ENCODE results near the gene KRT9. TPM values are rescaled to one million over a fixed set of nuclear protein-coding genes. Genes with fewer than 3 reads are reported as not detected.

The KRT9 gene
- total RNA-seq, 6 donors from 2014 or later, result not detected

DNA sequence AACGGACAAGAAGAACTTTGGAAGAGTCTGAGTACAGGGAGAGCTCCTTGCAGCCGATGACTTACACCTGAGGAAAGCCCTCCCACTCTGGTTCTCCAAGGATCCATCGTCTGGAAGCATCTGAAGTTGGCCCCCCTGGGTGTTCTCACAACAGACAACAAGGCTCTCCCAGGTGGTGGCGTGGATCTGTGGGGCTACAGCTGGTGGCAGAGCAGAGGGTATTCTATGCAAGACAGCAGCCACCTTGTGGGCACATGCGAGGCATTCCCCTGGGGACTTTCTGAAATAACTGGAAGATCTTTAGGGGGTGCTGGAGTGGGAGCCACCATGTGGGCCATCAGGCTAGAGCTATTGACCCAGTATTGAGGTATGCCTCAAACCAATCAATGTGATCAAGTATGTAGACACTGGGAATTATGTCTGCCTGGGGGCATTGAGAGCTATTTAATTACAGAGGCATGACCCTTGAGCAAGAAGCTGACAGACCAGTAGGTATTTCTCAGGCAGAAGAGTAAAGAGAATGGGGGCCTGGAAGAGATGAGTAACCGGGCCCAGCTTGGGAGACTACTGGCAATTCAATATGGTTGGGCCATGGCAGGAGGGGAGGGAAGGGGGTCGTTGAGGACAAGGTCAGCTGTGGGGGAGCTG lies 36.8 kb downstream of the KRT9 start:
- Histone ChIP-seq H3K27ac (no peak overlapping the region), H3K9me3 (no peaks in the 10 kb centered on the region), H3K27me3 (no peaks in the 10 kb centered on the region), H3K4me1 (peaks cover 0 to 10% (median 4%) of the 10 kb centered on the region in 4 donors), H3K4me3 (no peak overlapping the region), H3K36me3 (no peaks in the 10 kb centered on the region)
- TF ChIP-seq POLR2AphosphoS5 (IDR thresholded peaks at IDR 0.05) (no peak), POLR2A (IDR thresholded peaks at IDR 0.05) (no peak), EP300 (IDR thresholded peaks at IDR 0.05) (no peak)
- TF ChIP-seq, protein P1, sequence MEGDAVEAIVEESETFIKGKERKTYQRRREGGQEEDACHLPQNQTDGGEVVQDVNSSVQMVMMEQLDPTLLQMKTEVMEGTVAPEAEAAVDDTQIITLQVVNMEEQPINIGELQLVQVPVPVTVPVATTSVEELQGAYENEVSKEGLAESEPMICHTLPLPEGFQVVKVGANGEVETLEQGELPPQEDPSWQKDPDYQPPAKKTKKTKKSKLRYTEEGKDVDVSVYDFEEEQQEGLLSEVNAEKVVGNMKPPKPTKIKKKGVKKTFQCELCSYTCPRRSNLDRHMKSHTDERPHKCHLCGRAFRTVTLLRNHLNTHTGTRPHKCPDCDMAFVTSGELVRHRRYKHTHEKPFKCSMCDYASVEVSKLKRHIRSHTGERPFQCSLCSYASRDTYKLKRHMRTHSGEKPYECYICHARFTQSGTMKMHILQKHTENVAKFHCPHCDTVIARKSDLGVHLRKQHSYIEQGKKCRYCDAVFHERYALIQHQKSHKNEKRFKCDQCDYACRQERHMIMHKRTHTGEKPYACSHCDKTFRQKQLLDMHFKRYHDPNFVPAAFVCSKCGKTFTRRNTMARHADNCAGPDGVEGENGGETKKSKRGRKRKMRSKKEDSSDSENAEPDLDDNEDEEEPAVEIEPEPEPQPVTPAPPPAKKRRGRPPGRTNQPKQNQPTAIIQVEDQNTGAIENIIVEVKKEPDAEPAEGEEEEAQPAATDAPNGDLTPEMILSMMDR (IDR thresholded peaks at IDR 0.05), result no peak
- DNase-seq (no peak), ATAC-seq (ENCODE audit: low FRiP score in 2 of 2) (no peak)
- 62 to 72% methylated on average over 6 to 7 of the region's 7 CpGs for WGBS, 2 donors

DNA sequence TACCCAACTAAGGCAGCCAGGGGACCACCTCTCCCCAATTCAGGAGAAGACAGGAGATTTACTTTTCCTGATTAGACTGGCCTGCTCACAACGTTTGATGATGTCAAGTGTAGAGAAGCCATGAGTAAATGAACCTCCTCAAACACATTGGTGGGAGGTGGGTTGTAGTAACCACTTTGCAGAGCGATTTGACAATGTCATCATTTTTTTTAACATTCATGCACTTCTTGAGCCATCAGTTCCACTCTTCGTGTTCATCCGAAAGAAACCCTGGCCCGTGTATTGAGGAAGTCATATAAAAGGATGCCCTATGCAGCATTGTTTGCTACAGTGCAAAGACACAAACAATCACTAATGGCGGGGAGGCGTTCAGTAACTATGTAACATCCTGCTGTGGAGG lies 38.2 kb downstream of the KRT9 start:
- TF ChIP-seq POLR2A (IDR thresholded peaks at IDR 0.05), result no peak
- H3K36me3 ChIP-seq, result no peaks in the 10 kb centered on the region
- H3K4me3 ChIP-seq, result no peak overlapping the region
- H3K9me3 ChIP-seq, result no peaks in the 10 kb centered on the region
- ATAC-seq (ENCODE audit: low FRiP score in 2 of 2) (no peak), DNase-seq (no peak)
- no peak overlapping the region for H3K27ac ChIP-seq
- H3K27me3 ChIP-seq, result no peaks in the 10 kb centered on the region
- H3K4me1 ChIP-seq, result peaks cover 0 to 23% (median 11%) of the 10 kb centered on the region in 4 donors
- WGBS, 2 donors, result 81 to 83% methylated on average over 6 to 7 of the region's 7 CpGs

GRCh38 chr17:41532947-41533570 lies 38.8 kb downstream of the KRT9 start:
- TF ChIP-seq POLR2A (IDR thresholded peaks at IDR 0.05) (no peak), POLR2AphosphoS5 (IDR thresholded peaks at IDR 0.05) (peak in 1 of 2 donors; percentile 44)
- Histone ChIP-seq H3K4me1 (peaks cover 3 to 25% (median 14%) of the 10 kb centered on the region in 4 donors), H3K4me3 (no peak overlapping the region), H3K27me3 (peaks cover 0 to 5% (median 3%) of the 10 kb centered on the region in 4 donors), H3K27ac (peak overlapping the region in 3 of 4 donors; percentile 4 to 72 (median 34)), H3K9me3 (no peaks in the 10 kb centered on the region), H3K36me3 (no peaks in the 10 kb centered on the region)
- WGBS, 2 donors, result 51 to 64% methylated on average over 9 of the region's 9 CpGs
- DNase-seq (peak in 1 of 2 donors; percentile 90), ATAC-seq (ENCODE audit: low FRiP score in 2 of 2) (no peak)

DNA sequence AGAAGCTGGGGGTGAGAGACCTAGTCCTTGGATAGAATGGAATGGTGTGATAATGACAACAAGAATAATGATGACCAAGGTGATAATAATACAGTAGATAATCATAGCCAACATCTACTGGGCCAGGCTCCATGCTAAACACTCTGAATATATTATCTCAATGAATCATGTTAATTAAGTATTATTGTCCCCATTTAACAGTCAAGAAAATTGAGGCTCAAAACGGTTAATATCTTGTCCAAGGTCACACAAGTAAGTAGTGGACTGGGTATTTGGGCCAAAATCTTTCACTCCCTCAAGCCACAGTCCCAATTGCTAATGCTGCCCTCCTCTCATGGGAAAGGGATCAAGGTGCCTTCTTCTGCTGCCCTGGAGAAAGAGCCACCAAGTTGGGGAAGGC lies 39.9 kb downstream of the KRT9 start:
- TF ChIP-seq POLR2AphosphoS5 (IDR thresholded peaks at IDR 0.05), result no peak
- DNase-seq (no peak), ATAC-seq (ENCODE audit: low FRiP score in 2 of 2) (no peak)
- peaks cover 10 to 35% (median 20%) of the 10 kb centered on the region in 4 donors for H3K4me1 ChIP-seq
- H3K27me3 ChIP-seq, result peaks cover 0 to 14% (median 11%) of the 10 kb centered on the region in 4 donors
- no peak overlapping the region for H3K4me3 ChIP-seq
- WGBS, 2 donors, result 50 to 71% methylated on average over 1 of the region's 1 CpG
- no peaks in the 10 kb centered on the region for H3K36me3 ChIP-seq
- no peaks in the 10 kb centered on the region for H3K9me3 ChIP-seq
- peak overlapping the region in 2 of 4 donors; percentile 4 to 72 for H3K27ac ChIP-seq

- TF ChIP-seq POLR2AphosphoS5 (IDR thresholded peaks at IDR 0.05) (peak in 1 of 2 donors; percentile 59), POLR2A (IDR thresholded peaks at IDR 0.05) (peak in 1 of 4 donors; percentile 48), EP300 (IDR thresholded peaks at IDR 0.05) (peak in 1 of 4 donors; percentile 8)
- TF ChIP-seq, protein P1 (IDR thresholded peaks at IDR 0.05), result no peak
- ATAC-seq (ENCODE audit: low FRiP score in 2 of 2) (peak; percentile 19 to 36), DNase-seq (peak in 1 of 2 donors; percentile 85)
- Histone ChIP-seq H3K4me1 (peaks cover 10 to 28% (median 18%) of the 10 kb centered on the region in 4 donors), H3K4me3 (no peak overlapping the region), H3K36me3 (no peaks in the 10 kb centered on the region), H3K27me3 (peaks cover 0 to 15% (median 11%) of the 10 kb centered on the region in 4 donors), H3K27ac (peak overlapping the region; percentile 65 to 93 (median 88)), H3K9me3 (no peaks in the 10 kb centered on the region)
- WGBS, 2 donors, result 65 to 73% methylated on average over 6 to 8 of the region's 8 CpGs
These were observed 41.5 kb downstream of the KRT9 start for GRCh38 chr17:41530062-41531048.

All from upper lobe of left lung (tissue), 6 donors.